Measurements from ENCODE around the gene TLR10.
A peak's percentile ranks its signal among the peaks of the same experiment; 100 is the strongest.

Gene TLR10

GRCh38 chr4:38759790-38760122 is 23.0 kb downstream of the TLR10 start:
- no peak for DNase-seq

- DNase-seq: peak; percentile 15
Measured at GRCh38 chr4:38759113-38759789, 23.5 kb downstream of the TLR10 start.

- DNase-seq: no peak
Measured at GRCh38 chr4:38757945-38758600, 24.7 kb downstream of the TLR10 start.

- no peak for DNase-seq
Measured at GRCh38 chr4:38752941-38753806, 29.6 kb downstream of the TLR10 start.

GRCh38 chr4:38752372-38752940 is 30.3 kb downstream of the TLR10 start:
- DNase-seq: no peak

- DNase-seq: no peak
Measured at GRCh38 chr4:38751341-38752010, 31.3 kb downstream of the TLR10 start.

GRCh38 chr4:38749336-38749735 is 33.5 kb downstream of the TLR10 start:
- no peak for DNase-seq

GRCh38 chr4:38747629-38748028 is 35.2 kb downstream of the TLR10 start:
- DNase-seq: no peak

GRCh38 chr4:38745881-38746280 is 36.9 kb downstream of the TLR10 start:
- no peak for DNase-seq

GRCh38 chr4:38743866-38744265 is 38.9 kb downstream of the TLR10 start:
- DNase-seq: no peak

- DNase-seq: no peak
Measured at GRCh38 chr4:38740303-38740702, 42.5 kb downstream of the TLR10 start.

GRCh38 chr4:38738940-38739803 is 43.6 kb downstream of the TLR10 start:
- DNase-seq: no peak

- no peak for DNase-seq
Measured at GRCh38 chr4:38735870-38736269, 46.9 kb downstream of the TLR10 start.

GRCh38 chr4:38734911-38735310 is 47.9 kb downstream of the TLR10 start:
- no peak for DNase-seq

GRCh38 chr4:38734446-38734845 is 48.3 kb downstream of the TLR10 start:
- no peak for DNase-seq

GRCh38 chr4:38733663-38734062 is 49.1 kb downstream of the TLR10 start:
- no peak for DNase-seq

GRCh38 chr4:38730830-38731646 is 51.8 kb downstream of the TLR10 start:
- peak; percentile 42 for DNase-seq

- no peak for DNase-seq
Measured at GRCh38 chr4:38730493-38730829, 52.3 kb downstream of the TLR10 start.

- peak; percentile 6 for DNase-seq
Measured at GRCh38 chr4:38728631-38729141, 54.1 kb downstream of the TLR10 start.

GRCh38 chr4:38724475-38724808 is 58.3 kb downstream of the TLR10 start:
- DNase-seq: no peak
